HG02759 (cell line): ENCODE data around the gene ZBTB7B.
A peak's percentile ranks its signal among the peaks of the same experiment; 100 is the strongest.

Source experiments
- ATAC-seq: cut with Tn5 transposase; IDR thresholded peaks from one replicate; pipeline ENCODE4 v1.9.1; 2021; ENCODE audit warnings: mild to moderate bottlenecking, moderate library complexity; ENCODE audit not compliant: unreplicated experiment

ZBTB7B gene

DNA sequence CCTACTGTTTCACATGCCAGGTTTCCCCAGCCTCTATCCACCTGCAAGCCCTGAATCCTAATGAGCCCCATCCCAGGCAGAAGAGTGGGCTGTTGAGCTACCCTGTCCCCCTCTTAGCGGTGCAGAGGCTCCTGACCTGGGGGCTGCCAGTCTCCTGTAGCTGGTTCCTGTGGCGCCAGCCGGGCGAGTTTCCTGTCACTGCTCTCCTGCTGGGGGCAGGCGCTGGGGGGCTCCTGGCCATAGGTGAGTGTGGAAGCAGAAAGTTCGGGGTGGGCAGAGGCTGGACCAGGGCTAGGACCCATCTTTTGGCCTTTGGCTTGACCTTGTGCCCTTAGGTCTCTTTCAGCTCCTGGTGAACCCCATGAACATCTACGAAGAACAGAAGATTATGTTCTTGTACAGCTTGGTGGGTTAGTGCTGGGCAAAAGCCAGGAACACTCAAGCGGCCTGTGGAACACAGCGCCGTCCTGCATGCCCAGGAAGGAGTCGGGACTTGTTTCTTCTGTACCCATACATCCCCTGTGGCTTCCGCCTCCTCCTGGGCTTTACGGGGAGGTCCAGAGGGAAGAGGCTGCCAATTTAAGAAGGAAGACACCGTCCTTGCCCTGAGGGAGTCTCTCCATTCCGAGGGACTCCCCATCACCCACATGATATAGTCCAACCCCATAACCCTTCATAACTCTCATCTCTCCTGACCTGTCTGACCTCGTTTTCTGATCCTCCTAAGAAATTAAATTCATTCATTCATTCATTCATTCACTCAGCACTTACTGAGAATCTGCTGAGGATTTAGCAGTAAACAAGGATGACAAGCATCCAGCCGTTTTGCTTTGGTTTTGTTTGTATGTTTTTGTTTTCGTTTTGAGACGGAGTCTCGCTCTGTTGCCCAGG is 32.0 kb downstream of the ZBTB7B start:
- no peak for ATAC-seq

DNA sequence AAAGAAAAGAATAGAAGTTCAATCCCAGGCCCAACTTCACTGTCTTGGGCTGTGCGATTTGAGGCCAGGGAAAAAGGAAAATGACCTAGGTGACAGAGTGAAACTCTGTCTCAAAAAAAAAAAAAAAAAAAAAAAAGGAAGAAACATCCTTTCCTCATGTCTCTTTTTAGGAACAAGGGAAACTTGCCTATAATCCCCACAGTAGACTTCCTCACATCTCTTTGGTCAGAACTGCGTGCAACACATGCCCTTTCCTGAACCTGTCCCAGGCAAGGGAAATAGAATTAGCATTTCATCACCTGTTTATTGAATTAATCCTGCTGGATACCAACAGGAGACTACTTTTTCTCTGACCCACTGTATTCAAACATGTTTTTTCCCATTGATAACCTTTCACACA is 33.3 kb downstream of the ZBTB7B start:
- ATAC-seq: no peak

DNA sequence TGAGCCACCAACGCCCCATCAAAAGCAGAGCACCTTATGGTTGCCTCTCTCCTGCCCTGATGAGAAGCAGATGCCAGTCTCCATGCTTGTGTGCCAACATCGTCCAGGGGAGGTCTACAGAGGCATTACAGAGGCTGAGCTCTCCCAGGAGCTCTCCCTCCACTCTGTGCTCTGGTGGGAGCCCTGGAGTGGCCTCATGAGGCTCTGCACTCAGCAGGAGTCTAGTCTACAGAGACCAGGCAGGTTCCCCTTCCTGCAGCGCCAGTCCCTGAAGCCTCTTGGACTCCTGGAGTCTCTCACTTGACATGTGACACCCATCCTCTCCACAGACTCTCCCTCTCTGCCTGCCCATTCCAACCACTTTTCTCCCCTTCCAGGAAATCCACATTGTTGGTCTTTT is 34.4 kb downstream of the ZBTB7B start:
- ATAC-seq: no peak

DNA sequence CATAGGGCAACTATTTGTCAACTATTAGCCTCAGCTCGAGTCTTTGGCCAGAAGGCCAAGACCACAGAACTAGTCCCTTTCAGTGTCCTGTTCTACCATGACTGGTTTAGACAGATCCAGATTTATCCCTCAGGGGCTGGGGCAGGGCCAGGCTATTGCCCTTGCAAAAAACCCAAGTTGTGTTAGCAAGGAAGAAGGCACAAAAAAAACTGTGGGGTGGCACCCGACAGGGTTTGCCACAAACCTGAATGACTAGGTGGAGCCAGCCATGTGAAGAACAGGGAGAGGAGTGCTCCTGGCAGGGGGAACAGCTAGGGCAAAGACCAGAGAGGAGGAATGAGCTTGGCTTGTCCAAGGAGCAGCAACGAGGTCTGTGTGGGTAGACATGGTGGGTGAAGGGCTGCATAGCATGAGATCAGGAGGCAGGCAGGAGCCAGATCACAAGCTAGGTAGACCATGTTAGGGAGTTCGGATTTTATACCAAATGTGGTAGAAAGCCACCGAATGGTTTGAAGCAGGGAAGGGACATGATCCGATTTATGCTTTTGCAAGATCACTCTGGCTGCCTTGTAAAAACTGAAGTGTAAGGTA is 35.3 kb downstream of the ZBTB7B start:
- no peak for ATAC-seq

GRCh38 chr1:155038602-155039307 is 36.2 kb downstream of the ZBTB7B start:
- no peak for ATAC-seq

DNA sequence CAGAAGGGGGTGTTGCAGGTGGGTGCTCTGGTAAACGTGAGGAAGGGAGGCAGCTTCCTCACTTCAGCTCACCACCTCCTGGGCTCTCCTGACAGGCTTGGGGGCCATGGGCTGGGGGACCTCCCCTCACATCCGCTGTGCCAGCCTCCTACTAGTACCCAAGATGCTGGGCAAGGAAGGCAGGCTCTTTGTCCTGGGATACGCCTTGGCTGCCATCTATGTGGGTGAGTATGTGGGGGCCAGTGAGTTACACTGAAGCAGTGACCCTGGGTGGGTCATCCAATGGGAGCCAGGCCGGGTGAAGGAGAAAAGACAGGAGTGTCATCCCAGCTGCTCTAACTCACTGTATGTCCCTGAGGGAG is 36.7 kb downstream of the ZBTB7B start:
- no peak for ATAC-seq

- ATAC-seq: no peak
Measured at GRCh38 chr1:155040358-155041093, 37.9 kb downstream of the ZBTB7B start.

GRCh38 chr1:155042789-155043188 is 40.2 kb downstream of the ZBTB7B start:
- no peak for ATAC-seq

- no peak for ATAC-seq
Measured at GRCh38 chr1:155043301-155043702, 40.7 kb downstream of the ZBTB7B start.

DNA sequence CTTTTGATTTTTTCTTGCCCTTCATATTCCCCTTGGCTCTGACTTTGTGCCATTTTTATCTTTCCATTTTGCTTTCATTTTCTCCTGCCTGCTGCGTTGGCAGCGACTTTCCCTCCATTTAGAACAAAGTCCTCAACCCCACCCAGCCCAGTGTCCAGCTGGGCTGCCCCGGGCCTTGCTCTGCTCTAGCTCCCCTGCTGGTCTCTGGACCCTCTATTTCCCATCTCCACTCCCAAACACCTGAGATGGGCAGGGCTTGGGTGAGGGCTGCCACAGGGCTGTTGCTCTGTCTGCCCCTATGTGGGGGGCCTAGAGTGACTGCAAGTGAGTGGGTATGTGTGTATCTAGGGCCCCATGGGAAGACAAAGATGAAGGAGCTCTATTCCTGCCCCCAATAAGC is 41.2 kb downstream of the ZBTB7B start:
- no peak for ATAC-seq

GRCh38 chr1:155044365-155044764 is 41.8 kb downstream of the ZBTB7B start:
- no peak for ATAC-seq

GRCh38 chr1:155044812-155045657 is 42.4 kb downstream of the ZBTB7B start:
- no peak for ATAC-seq

DNA sequence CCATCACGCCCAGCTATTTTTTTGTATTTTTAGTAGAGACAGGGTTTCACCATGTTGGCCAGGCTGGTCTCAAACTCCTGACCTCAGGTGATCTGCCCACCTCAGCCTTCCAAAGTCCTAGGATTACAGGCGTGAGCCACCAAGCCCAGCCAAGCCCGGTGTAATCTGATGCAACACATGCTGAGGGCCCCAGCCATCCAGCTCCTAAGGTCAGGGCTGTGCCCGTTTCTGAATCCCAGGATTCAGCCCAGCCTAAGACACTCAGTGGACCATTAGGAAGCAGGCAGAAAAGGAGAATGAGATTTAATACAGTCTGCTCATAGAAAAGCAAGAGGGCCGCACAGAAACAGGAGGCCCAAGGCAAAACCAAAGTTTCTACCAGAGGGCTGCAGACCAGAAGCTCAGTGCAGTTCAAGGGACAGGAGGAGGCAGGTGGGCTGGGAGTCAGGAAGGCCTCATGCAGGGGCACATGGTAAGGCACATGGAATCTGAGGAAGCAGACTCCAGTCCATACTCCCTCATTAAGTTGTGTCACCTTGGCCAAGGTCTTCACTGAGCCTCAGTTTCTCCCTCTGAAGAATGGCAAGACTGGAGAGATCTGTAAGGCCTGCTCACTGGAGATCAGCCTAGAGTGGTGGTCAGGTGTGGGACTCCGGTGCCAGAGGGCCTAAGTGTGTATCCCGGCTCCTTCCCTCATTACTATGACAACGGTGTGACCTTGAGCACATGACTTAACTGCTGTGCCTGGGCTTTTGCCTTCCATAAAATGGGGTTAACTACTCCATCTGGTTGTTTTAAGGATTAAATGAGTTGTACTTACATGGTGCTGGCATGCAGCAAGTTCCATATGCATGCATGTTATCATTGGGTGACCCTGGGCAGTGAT is 46.1 kb downstream of the ZBTB7B start:
- ATAC-seq: no peak

DNA sequence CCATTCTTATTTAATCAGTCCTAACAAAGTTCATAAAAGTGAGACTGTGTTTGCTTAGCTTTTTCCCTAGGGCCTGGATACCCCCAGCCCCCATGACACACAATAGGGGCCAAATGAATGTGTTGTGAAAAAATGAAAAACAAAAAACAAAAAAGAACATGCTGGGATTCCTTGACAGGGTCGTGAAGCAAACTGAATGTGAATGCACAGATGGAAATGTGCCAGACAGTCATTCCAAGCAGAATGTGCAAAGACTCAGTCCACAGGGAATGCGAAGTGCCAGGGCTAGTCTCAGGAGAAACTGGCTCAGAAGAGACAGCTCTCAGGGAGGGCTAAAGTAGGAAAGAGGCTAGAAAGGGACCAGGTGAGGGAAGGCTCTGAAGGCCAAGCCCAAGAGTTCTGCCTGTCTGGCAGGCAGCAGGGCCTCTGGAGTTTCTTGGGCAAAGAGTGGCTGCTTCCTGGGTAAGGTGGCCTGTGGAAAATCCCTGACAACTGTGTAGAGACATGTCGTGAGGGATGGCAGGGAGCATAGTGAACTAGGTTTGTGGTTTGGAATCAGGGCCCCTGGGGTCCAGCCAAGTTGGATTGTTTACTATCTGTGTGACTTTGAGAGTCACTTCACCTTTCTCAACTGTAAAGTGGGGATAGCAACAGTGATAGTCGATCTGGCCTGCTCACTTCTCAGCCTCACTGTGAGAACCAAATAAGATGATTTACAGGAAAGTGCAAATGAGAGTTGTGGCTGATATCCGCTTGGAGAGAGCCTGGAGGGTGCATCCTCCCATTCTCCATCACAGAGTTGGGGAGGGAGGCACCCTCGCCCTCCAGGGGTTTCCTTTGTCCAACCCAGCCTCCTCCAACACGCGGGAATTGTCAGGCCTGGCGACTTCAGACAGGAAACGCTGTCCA is 47.3 kb downstream of the ZBTB7B start:
- no peak for ATAC-seq

- peak; percentile 78 for ATAC-seq
Measured at GRCh38 chr1:155050560-155051341, 48.1 kb downstream of the ZBTB7B start, which contains the start of gene ADAM15. TSS of gene ADAM15 (plus strand) at chr1:155051316. CDS start at chr1:155051387, 71 bp downstream.

- ATAC-seq: no peak
Measured at GRCh38 chr1:155051342-155051776, 48.8 kb downstream of the ZBTB7B start.

DNA sequence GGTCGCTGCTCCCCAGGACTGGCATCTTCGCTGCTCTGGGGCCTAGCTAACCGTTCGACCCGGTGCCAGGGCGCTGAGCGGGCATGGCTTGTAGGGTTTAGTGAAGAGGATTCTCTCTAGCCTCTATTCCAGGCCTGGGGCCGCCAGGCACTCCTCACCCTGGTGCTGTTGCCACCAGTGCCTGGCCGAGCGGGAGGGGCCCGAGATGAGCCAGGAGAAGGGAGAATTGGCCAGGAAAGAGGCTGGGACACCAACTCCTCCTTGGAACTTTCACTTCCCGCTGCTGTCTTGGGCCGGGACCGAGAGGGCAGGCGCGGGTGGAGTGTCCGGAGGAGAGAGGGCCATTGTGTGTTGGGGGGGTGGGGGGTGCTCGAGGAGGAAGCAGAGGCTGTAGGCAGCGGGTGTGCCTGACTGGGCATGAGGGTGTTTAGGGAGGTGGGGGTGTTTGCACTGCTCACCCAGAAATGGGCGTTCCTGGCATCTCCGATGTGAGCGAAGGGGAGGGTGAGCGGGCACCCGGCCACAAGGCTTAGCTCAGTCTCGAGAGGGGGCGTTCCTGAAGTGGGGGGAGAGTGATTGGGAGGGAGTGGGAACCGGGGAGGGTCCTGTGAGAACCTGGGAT is 49.3 kb downstream of the ZBTB7B start:
- ATAC-seq: peak; percentile 8
